HepG2 (cell line): ENCODE measurements around the gene SEC14L1. TPM values are rescaled to one million over a fixed set of nuclear protein-coding genes. Genes with fewer than 3 reads are reported as not detected.
A peak's percentile ranks its signal among the peaks of the same experiment; 100 is the strongest.

Experiments
- DNMT3B ChIP-seq: conservative IDR thresholded peaks from 2 replicates; pipeline ENCODE4 v1.6.1; 2016; ENCODE audit warnings: missing biosample characterization, control low read depth
- ESRRA ChIP-seq: sonication (generic); formaldehyde crosslinking; IDR thresholded peaks from 2 replicates; pipeline ENCODE4 v1.5.1; 2020; ENCODE audit warnings: mild to moderate bottlenecking, low read depth, missing genetic modification reagents
- ETV5 ChIP-seq: IDR thresholded peaks from 2 replicates; pipeline ENCODE4 v1.6.1; 2018; ENCODE audit warnings: missing biosample characterization, missing genetic modification reagents, inconsistent platforms, borderline replicate concordance
- HDAC1 ChIP-seq: sonication (generic); formaldehyde crosslinking; IDR thresholded peaks from 2 replicates; pipeline ENCODE4 v1.5.1; 2020; ENCODE audit warnings: mild to moderate bottlenecking, missing genetic modification reagents
- HOXA3 ChIP-seq: sonication (generic); formaldehyde crosslinking; IDR thresholded peaks from 2 replicates; pipeline ENCODE4 v1.5.0; 2020; ENCODE audit warnings: missing genetic modification reagents
- IKZF1 ChIP-seq: fragments of 450-650 bp; IDR thresholded peaks from 2 replicates; pipeline ENCODE4 v1.7.1; 2016
- MYC ChIP-seq: sonication (generic); formaldehyde crosslinking; IDR thresholded peaks from 2 replicates; pipeline ENCODE4 v1.9.0; 2021; ENCODE audit warnings: missing genetic modification reagents, borderline replicate concordance
- NR2F1 ChIP-seq, 2 experiments: fragments of 450-650 bp in 1 of 2; formaldehyde crosslinking in 1 of 2; IDR thresholded peaks; 2 replicates each; pipeline versions ENCODE4 v1.5.0 to v1.6.1; 2016 to 2020; ENCODE audit warnings: mild to moderate bottlenecking in 1 of 2, missing compliant biosample characterization in 1 of 2, missing genetic modification reagents in 1 of 2, moderate library complexity in 1 of 2
- RXRB ChIP-seq: IDR thresholded peaks from 2 replicates; pipeline ENCODE4 v1.6.1; 2016; ENCODE audit warnings: borderline replicate concordance, missing genetic modification reagents, missing compliant biosample characterization
- SIN3B ChIP-seq: fragments of 150-350 bp; IDR thresholded peaks from 2 replicates; pipeline ENCODE4 v1.6.1; 2014; ENCODE audit warnings: low read length
- SYNCRIP ChIP-seq: fragments of 200-400 bp; formaldehyde crosslinking; IDR thresholded peaks from 2 replicates; pipeline ENCODE4 v1.6.1; 2018; ENCODE audit warnings: mild to moderate bottlenecking, low read depth, low read length; ENCODE audit not compliant: insufficient read depth
- XRCC5 ChIP-seq: fragments of 200-400 bp; formaldehyde crosslinking; optimal IDR thresholded peaks from 2 replicates; pipeline ENCODE3; 2017; ENCODE audit warnings: mild to moderate bottlenecking, low read length
- ZNF543 ChIP-seq: sonication (generic); formaldehyde crosslinking; IDR thresholded peaks from 2 replicates; pipeline ENCODE4 v1.4.0; 2020; ENCODE audit warnings: mild to moderate bottlenecking, missing genetic modification reagents
- ZNF564 ChIP-seq: sonication (generic); formaldehyde crosslinking; IDR thresholded peaks from 2 replicates; pipeline ENCODE4 v1.8.1; 2023; ENCODE audit warnings: mild to moderate bottlenecking, missing genetic modification reagents
- ZNF616 ChIP-seq: sonication (generic); formaldehyde crosslinking; IDR thresholded peaks from 2 replicates; pipeline ENCODE4 v1.5.0; 2020; ENCODE audit warnings: low read depth, mild to moderate bottlenecking, missing genetic modification reagents
- ZNF788 ChIP-seq: sonication (generic); formaldehyde crosslinking; IDR thresholded peaks from 2 replicates; pipeline ENCODE4 v1.5.0; 2020; ENCODE audit warnings: mild to moderate bottlenecking, missing genetic modification reagents, borderline replicate concordance
- polyA plus RNA-seq, 8 experiments: library from polyadenylated mRNA; depleted of rRNA in 3 of 8; stranded (reverse) in 7 of 8; unstranded in 1 of 8; fragments of >200 nt; fragmentation: Illumina TruSeq in 4 of 8; extraction: Trizol in 4 of 8; gene quantifications; 2 replicates each; pipeline versions ENCODE4 v1.2.1 to v1.2.3, GENCODE V29; 2011 to 2016; ENCODE audit warnings: low read depth in 4 of 8, missing spikeins in 1 of 8, mixed read lengths in 1 of 8; ENCODE audit not compliant: insufficient read depth in 1 of 8
- total RNA-seq, 5 experiments: library from RNA; depleted of rRNA; stranded (reverse); fragments of >200 nt; fragmentation: Illumina TruSeq; extraction: Trizol; gene quantifications; 2 replicates each; pipeline ENCODE4 v1.2.3, GENCODE V29; 2016; ENCODE audit warnings: low read depth in 1 of 5
- TF ChIP-seq, protein P1 (sequence below): sonication (generic); formaldehyde crosslinking; IDR thresholded peaks from 2 replicates; pipeline ENCODE4 v1.5.0; 2020; ENCODE audit warnings: mild to moderate bottlenecking, missing genetic modification reagents, borderline replicate concordance
- TF ChIP-seq, protein P2 (sequence below): IDR thresholded peaks from 2 replicates; pipeline ENCODE4 v1.4.0; 2020; ENCODE audit warnings: mild to moderate bottlenecking, missing genetic modification reagents
- TF ChIP-seq, protein P3 (sequence below): sonication (generic); formaldehyde crosslinking; IDR thresholded peaks from 2 replicates; pipeline ENCODE4 v1.8.0; 2022; ENCODE audit warnings: mild to moderate bottlenecking, missing genetic modification reagents

Gene SEC14L1
- total and polyA plus RNA-seq, 2 of the 13 experiments (the other 11 are each of a cell fraction or from before 2014, with no cell fraction given), result 26.3 to 43.9 TPM

DNA sequence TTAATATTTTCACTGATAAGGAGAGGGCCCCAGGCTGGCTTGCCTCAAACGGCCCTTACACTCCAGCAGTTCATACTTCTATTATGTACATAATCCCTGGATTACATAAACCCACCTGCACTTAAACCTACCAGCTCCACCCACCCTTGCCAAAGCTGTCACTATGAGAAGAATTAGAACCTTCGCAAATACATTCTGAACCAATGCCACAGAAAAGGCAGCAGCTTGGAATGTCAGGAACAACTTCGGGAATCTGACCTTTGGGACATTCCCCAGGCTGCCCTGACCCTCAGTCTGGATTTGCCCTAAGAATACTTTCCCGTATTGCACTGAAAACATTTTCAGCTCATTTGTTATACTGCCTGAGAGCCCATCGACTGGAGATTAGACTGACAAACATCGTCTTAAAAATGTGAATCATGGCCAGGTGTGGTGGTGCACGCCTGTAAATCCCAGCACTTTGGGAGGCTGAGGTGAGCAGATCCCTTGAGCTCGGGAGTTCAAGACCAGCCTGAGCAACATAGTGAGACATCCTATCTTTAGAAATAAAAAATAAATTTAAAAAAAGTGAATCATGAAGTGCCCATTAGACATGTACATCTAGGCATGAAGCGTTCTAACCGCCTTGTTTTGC lies 21.0 kb upstream of the SEC14L1 start (continued):
- TF ChIP-seq HOXA3 (CRISPR knock-in tag) (0 out of 2 replicates have a peak, but pooled peaks have one; percentile 44), ESRRA (CRISPR knock-in tag) (no peak), ZNF564 (CRISPR knock-in tag) (no peak), MYC (no peak), HDAC1 (CRISPR knock-in tag) (peak; percentile 56; the same call in 1 of the 2 replicates), DNMT3B (CRISPR knock-in tag) (0 out of 2 replicates have a peak, but pooled peaks have one; percentile 74), IKZF1 (no peak), ZNF543 (0 out of 2 replicates have a peak, but pooled peaks have one; percentile 35), ZNF616 (CRISPR knock-in tag) (no peak), SIN3B (no peak), XRCC5 (peak; percentile 29), RXRB (CRISPR knock-in tag) (peak; percentile 48; the same call in 1 of the 2 replicates), ZNF788 (peak; percentile 32; the same call in 1 of the 2 replicates), ETV5 (CRISPR knock-in tag) (peak; percentile 22; the same call in 1 of the 2 replicates), SYNCRIP (no peak), NR2F1 (CRISPR knock-in tag; IDR thresholded peaks at IDR 0.05) (peak in 1 of 2 experiments; percentile 67; a peak in 2 of 4 replicates)
- TF ChIP-seq, protein P1, sequence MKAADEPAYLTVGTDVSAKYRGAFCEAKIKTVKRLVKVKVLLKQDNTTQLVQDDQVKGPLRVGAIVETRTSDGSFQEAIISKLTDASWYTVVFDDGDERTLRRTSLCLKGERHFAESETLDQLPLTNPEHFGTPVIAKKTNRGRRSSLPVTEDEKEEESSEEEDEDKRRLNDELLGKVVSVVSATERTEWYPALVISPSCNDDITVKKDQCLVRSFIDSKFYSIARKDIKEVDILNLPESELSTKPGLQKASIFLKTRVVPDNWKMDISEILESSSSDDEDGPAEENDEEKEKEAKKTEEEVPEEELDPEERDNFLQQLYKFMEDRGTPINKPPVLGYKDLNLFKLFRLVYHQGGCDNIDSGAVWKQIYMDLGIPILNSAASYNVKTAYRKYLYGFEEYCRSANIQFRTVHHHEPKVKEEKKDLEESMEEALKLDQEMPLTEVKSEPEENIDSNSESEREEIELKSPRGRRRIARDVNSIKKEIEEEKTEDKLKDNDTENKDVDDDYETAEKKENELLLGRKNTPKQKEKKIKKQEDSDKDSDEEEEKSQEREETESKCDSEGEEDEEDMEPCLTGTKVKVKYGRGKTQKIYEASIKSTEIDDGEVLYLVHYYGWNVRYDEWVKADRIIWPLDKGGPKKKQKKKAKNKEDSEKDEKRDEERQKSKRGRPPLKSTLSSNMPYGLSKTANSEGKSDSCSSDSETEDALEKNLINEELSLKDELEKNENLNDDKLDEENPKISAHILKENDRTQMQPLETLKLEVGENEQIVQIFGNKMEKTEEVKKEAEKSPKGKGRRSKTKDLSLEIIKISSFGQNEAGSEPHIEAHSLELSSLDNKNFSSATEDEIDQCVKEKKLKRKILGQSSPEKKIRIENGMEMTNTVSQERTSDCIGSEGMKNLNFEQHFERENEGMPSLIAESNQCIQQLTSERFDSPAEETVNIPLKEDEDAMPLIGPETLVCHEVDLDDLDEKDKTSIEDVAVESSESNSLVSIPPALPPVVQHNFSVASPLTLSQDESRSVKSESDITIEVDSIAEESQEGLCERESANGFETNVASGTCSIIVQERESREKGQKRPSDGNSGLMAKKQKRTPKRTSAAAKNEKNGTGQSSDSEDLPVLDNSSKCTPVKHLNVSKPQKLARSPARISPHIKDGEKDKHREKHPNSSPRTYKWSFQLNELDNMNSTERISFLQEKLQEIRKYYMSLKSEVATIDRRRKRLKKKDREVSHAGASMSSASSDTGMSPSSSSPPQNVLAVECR (CRISPR knock-in tag), result peak; percentile 23; the same call in 1 of the 2 replicates
- TF ChIP-seq, protein P2, sequence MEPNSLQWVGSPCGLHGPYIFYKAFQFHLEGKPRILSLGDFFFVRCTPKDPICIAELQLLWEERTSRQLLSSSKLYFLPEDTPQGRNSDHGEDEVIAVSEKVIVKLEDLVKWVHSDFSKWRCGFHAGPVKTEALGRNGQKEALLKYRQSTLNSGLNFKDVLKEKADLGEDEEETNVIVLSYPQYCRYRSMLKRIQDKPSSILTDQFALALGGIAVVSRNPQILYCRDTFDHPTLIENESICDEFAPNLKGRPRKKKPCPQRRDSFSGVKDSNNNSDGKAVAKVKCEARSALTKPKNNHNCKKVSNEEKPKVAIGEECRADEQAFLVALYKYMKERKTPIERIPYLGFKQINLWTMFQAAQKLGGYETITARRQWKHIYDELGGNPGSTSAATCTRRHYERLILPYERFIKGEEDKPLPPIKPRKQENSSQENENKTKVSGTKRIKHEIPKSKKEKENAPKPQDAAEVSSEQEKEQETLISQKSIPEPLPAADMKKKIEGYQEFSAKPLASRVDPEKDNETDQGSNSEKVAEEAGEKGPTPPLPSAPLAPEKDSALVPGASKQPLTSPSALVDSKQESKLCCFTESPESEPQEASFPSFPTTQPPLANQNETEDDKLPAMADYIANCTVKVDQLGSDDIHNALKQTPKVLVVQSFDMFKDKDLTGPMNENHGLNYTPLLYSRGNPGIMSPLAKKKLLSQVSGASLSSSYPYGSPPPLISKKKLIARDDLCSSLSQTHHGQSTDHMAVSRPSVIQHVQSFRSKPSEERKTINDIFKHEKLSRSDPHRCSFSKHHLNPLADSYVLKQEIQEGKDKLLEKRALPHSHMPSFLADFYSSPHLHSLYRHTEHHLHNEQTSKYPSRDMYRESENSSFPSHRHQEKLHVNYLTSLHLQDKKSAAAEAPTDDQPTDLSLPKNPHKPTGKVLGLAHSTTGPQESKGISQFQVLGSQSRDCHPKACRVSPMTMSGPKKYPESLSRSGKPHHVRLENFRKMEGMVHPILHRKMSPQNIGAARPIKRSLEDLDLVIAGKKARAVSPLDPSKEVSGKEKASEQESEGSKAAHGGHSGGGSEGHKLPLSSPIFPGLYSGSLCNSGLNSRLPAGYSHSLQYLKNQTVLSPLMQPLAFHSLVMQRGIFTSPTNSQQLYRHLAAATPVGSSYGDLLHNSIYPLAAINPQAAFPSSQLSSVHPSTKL (CRISPR knock-in tag), result peak; percentile 70
- TF ChIP-seq, protein P3, sequence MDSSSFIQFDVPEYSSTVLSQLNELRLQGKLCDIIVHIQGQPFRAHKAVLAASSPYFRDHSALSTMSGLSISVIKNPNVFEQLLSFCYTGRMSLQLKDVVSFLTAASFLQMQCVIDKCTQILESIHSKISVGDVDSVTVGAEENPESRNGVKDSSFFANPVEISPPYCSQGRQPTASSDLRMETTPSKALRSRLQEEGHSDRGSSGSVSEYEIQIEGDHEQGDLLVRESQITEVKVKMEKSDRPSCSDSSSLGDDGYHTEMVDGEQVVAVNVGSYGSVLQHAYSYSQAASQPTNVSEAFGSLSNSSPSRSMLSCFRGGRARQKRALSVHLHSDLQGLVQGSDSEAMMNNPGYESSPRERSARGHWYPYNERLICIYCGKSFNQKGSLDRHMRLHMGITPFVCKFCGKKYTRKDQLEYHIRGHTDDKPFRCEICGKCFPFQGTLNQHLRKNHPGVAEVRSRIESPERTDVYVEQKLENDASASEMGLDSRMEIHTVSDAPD (CRISPR knock-in tag), result peak; percentile 93; the same call in 1 of the 2 replicates
